ENCODE measurements around the gene CACNA1B.

- TF ChIP-seq CTCF (IDR thresholded peaks at IDR 0.05) (no peak), POLR2A (IDR thresholded peaks at IDR 0.05) (no peak)
Measured at GRCh38 chr9:137919095-137919465, 41.5 kb downstream of the CACNA1B start.
